Stimulated activated CD4-positive, alpha-beta T cell treated with anti-CD3 and anti-CD28 coated beads, Interleukin-1b, Interleukin-23, amount 100 ng/mL, for 1 hour (primary cell): ENCODE measurements around the gene ZNF462.
"Not testable (repeated sequence)": the region's sequence is repeated elsewhere in the genome, so short reads cannot be mapped to it uniquely, and the experiment has no call there.

Source experiments
- DNase-seq, 2 donors: peaks; one replicate each; pipeline ENCODE4 v3.0.0-alpha.2; 2020; ENCODE audit warnings: low read depth in 2 of 2

Gene ZNF462

GRCh38 chr9:106962615-106963363, 99.8 kb downstream of the ZNF462 start:
- DNase-seq: no peak

GRCh38 chr9:106963684-106964083, 100.7 kb downstream of the ZNF462 start:
- DNase-seq: no peak

GRCh38 chr9:106964329-106964728, 101.4 kb downstream of the ZNF462 start:
- no peak for DNase-seq

- no peak for DNase-seq
Observed at GRCh38 chr9:106964822-106965525, 102.0 kb downstream of the ZNF462 start.

- DNase-seq: no peak
Observed at GRCh38 chr9:106966481-106966880, 103.5 kb downstream of the ZNF462 start.

GRCh38 chr9:106969696-106970095, 106.7 kb downstream of the ZNF462 start:
- no peak for DNase-seq

GRCh38 chr9:106970219-106970975, 107.4 kb downstream of the ZNF462 start:
- DNase-seq: no peak

- no peak for DNase-seq
Observed at GRCh38 chr9:106970976-106971457, 108.1 kb downstream of the ZNF462 start.

GRCh38 chr9:106972082-106972481, 109.1 kb downstream of the ZNF462 start:
- no peak for DNase-seq

- no peak for DNase-seq
Observed at GRCh38 chr9:106974341-106974740, 111.4 kb downstream of the ZNF462 start.

- no peak for DNase-seq
Observed at GRCh38 chr9:106976772-106977171, 113.8 kb downstream of the ZNF462 start.

- DNase-seq: no peak
Observed at GRCh38 chr9:106980551-106981101, 117.7 kb downstream of the ZNF462 start.

GRCh38 chr9:106981396-106982287, 118.7 kb downstream of the ZNF462 start:
- no peak for DNase-seq

- no peak for DNase-seq
Observed at GRCh38 chr9:106982636-106983035, 119.7 kb downstream of the ZNF462 start.

- DNase-seq: no peak
Observed at GRCh38 chr9:106983346-106983745, 120.4 kb downstream of the ZNF462 start.

GRCh38 chr9:106989904-106990303, 126.9 kb downstream of the ZNF462 start:
- DNase-seq: not testable (repeated sequence)

GRCh38 chr9:106992186-106992585, 129.2 kb downstream of the ZNF462 start:
- no peak for DNase-seq

- DNase-seq: no peak
Observed at GRCh38 chr9:106993603-106994002, 130.6 kb downstream of the ZNF462 start.

- no peak for DNase-seq
Observed at GRCh38 chr9:106994463-106994862, 131.5 kb downstream of the ZNF462 start.

- DNase-seq: no peak
Observed at GRCh38 chr9:107000218-107000617, 137.3 kb downstream of the ZNF462 start.

- no peak for DNase-seq
Observed at GRCh38 chr9:107005201-107005600, 142.2 kb downstream of the ZNF462 start.
